Suprapubic skin (tissue), 4 donors: ENCODE measurements around the gene BCAS1.

Experiments
- EP300 ChIP-seq: sonication (generic); formaldehyde crosslinking; IDR thresholded peaks from one replicate; pipeline ENCODE4 v1.6.1; 2017; ENCODE audit warnings: antibody characterized with exemption
- POLR2AphosphoS5 ChIP-seq, 3 donors: sonication (generic); formaldehyde crosslinking; IDR thresholded peaks; one replicate each; pipeline ENCODE4 v1.6.1; 2017; ENCODE audit warnings: antibody characterized with exemption in 3 of 3
- TF ChIP-seq, protein P1 (sequence below), 2 donors: fragments of 200-600 bp in 1 of 2; fragments of 450-650 bp in 1 of 2; sonication (generic) in 1 of 2; IDR thresholded peaks; one replicate each; pipeline ENCODE4 v1.5.1; 2016 to 2019; ENCODE audit warnings: antibody characterized with exemption in 2 of 2, mild to moderate bottlenecking in 1 of 2, moderate library complexity in 1 of 2

DNA sequence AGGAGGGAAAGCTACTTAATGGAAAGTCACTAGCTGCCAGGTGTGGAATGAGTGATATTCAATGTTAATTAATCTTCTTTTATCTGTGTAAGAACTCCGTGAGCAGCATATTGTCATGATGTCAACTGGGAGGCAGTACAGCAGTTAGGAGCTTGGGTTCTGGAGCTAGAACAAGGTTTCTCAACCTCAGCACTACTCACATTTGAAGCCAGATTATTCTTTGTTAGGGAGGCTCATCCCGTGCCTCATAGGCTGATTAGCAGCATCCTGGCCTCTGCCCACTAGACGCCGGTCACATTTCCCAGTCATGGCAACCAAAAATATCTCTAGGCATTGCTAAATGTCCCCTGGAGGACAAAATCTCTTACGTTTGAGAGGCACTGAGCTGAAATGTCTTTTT lies 41.2 kb downstream of the BCAS1 start:
- TF ChIP-seq, protein P1, sequence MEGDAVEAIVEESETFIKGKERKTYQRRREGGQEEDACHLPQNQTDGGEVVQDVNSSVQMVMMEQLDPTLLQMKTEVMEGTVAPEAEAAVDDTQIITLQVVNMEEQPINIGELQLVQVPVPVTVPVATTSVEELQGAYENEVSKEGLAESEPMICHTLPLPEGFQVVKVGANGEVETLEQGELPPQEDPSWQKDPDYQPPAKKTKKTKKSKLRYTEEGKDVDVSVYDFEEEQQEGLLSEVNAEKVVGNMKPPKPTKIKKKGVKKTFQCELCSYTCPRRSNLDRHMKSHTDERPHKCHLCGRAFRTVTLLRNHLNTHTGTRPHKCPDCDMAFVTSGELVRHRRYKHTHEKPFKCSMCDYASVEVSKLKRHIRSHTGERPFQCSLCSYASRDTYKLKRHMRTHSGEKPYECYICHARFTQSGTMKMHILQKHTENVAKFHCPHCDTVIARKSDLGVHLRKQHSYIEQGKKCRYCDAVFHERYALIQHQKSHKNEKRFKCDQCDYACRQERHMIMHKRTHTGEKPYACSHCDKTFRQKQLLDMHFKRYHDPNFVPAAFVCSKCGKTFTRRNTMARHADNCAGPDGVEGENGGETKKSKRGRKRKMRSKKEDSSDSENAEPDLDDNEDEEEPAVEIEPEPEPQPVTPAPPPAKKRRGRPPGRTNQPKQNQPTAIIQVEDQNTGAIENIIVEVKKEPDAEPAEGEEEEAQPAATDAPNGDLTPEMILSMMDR (IDR thresholded peaks at IDR 0.05), result no peak
- TF ChIP-seq EP300 (no peak), POLR2AphosphoS5 (IDR thresholded peaks at IDR 0.05) (no peak)
